Occipital lobe (tissue), 2 donors: Measurements from ENCODE around the gene PKD1L1. TPM values are rescaled to one million over a fixed set of nuclear protein-coding genes. Genes with fewer than 3 reads are reported as not detected.
A peak's percentile ranks its signal among the peaks of the same experiment; 100 is the strongest.
"Not testable (repeated sequence)": the region's sequence is repeated elsewhere in the genome, so short reads cannot be mapped to it uniquely, and the experiment has no call there.

Experiments used
- DNase-seq: peaks from one replicate; lab custom pipeline; 2025; lab: John Stamatoyannopoulos, UW
- total RNA-seq: library from RNA; depleted of rRNA; stranded (reverse); fragments of >200 nt; gene quantifications from one replicate; pipeline ENCODE4 v1.2.3, GENCODE V29; 2014

The PKD1L1 gene
- total RNA-seq, 1 donor from 2014 or later: 0.62 TPM

DNA sequence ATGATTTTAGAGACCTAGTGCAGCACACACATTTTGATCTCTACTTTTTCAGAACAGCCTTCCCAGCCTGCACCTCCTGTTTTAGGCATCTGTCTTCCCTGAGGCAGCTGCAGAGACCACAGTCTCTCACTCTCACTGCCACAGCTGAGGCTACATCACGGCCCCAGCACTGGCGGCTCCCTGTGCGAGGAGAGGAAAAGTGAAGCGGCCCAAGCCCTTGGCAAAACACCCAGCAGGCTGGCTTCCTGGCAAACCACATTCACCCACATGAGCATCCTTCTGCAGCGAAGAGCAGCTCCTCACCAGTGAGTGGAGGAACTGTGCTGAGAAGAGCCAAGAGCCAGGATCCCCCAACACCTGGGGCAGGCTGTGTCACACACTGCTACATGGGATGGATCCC lies 17.2 kb upstream of the PKD1L1 start:
- no peak for DNase-seq

DNA sequence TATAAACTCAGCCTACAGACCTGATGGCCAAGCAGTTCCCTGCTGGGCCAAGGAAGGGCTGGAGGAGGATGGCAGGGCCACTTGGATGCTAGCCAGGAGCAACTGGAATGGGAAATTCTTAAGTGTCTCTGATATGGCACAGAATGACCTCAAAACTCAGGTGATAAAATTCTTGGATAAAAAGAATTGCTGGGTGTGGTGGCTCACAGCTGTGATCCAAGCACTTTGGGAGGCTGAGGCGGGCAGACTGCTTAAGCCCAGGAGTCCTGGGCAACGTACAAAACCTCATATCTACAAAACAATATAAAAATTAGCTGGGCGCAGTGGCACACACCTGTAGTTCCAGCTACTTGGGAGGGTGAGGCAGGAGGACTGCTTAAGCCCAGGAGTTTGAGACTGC lies 14.0 kb upstream of the PKD1L1 start:
- no peak for DNase-seq

DNA sequence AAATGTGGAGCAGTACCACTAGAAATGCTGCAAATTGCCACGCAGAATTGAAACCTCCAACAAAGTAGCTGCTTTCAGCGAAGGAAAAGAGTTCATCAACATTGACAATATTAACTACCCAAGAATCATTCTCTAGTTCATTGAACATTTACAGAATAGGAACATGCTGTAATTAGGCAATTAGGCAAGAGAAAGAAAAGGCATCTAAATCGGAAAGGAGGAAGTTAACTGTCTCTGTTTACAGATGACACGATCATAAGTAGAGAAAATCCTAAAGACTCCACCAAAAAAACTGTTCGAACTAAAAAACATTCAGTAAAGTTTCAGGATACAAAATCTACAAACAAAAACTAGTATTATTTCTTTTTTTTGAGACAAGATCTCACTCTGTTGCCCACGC lies 8.9 kb upstream of the PKD1L1 start:
- DNase-seq: no peak

DNA sequence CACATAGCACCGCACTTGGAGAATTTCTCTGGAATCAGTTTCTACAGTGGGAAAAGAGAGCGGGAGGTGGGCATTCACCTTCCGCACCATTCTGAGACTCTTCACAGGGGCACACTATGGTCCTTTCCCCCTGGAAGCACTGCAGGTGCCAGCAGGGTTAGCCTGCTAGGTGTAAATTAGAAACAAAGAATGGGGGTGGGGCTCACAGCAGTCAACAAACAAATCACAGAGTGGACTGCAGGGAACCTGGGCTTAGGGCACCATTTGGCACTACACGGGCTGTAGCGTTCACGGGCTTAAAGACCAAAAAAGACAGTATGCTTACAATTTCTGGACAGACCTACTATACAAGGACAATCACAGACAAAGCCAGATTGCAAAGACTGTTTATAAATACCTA lies 8.0 kb upstream of the PKD1L1 start:
- DNase-seq: no peak

DNA sequence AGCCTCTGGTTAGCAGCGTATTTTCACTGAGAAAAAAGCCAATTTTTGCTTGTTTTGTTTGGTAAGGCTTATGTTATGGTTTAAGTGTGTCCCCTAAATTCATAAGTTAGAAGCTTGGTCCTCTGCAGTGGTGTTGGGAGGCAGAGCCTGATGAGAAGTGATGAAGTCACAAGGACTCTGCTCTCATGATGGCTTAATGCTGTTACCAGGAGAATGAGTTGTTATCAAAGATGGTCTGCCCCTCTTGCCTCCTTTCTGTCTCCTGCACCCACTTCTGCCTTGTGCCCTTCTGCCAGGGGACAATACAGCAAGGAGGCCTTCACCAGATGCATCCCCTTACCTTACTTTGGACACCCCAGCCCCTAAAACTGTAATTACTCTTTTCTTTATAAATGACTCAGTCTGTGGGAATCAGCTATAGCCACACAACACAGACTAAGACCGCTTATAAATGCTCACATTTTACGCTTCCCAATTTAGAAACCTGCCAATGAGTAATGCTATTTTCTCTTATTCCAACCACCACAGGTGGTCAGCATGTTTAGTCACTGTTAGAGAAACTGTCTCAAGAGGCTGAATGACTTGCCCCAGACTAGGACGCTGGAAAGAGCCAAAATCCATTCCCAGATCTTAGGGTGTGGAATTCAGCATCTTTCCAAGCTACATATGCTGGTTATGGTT lies 6.1 kb upstream of the PKD1L1 start:
- no peak for DNase-seq

DNA sequence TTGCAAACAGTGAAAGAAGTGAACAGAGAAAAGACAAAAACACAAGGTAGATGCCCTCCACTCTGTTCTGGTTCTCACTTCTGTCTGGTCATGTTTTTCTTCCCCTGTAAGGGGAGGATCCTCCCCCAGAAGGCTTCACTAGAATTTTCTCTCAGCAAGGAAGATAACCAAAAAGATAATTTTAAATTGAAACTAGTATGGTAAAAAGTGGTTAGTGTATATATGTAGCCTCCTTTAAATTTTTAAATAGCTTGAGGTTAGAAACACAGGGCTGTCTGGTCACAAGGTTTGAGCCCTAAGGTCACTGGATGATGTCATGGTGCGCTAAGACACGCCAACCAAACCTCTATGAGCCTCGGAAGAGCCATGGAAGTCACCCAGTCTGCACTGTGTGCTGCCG lies 5.6 kb upstream of the PKD1L1 start:
- DNase-seq: no peak

DNA sequence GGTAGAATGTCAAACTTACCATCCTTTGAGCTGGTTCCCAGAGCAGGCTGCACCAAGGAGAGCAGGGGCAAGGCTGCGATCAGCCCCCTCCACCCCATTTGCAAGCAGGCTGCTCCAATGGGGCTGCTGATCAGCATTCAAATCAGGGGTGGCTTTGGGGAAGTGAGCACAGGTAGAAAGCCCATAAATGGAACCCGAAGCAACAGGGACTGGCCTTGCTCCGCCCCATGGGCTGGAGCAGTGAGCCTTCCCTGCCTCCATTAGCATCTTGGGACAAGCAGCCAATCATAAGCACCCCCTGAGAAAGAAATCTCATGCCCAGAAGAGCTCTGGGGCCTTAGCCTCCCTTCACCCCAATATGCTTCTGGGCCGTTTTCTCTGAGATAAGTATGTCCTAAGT lies 4.0 kb upstream of the PKD1L1 start:
- DNase-seq: no peak

DNA sequence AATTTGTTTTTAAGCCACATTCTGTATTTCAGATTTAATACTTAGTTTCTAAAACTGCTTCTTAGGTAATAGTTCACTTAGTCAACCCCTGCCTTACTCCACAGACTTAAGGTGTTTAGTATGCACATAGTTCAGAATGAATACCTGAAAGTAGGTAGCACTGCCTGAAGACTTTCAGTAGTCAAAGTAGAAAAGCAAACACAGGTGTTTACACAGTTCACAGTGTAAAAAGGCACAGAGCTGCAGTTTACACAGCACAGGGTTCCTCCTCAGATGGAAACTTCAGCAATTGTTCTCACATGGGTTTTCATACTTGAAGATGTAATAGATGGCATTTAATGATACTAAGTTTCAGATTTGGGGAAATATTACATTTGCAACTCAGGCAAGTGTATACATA lies 3.1 kb upstream of the PKD1L1 start:
- no peak for DNase-seq

DNA sequence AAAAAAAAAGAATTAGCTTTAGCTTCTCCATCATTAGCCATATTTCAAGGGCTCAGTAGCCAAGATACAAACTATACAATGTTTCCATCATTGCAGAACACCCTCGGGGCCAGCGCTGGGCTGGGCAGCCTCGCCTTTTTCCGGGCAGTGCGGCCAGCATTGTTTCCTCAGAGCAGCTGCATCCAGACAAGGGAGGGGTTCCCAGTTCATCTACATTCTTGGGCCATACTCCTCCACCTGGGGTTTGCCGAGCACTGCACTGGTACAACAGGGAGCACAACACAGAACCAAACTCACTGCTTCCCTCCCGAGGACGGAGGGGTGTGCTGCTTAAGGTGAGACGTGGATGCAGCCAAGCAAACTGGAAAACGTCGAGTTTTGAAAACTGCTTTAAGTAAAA lies 2.4 kb upstream of the PKD1L1 start:
- DNase-seq: no peak

DNA sequence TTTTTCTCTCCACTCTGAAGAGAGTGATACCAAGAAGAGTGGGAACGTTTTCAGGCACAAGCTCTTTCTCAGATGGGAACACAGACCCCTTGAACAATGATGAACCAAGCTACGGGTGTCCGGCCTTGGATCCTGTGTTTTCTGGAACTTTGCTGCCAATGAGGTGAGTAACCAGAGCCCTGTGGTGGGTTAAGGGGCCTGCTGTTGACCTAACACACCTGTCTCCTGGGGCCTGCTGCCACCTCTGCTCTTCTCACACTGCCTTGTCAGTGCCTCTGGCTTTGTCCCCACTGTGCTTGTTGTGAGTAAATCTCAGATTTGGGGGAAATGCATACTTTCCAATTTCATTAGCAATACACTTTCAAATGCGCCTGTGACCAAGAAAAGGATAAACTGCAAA lies 1.4 kb upstream of the PKD1L1 start:
- no peak for DNase-seq

DNA sequence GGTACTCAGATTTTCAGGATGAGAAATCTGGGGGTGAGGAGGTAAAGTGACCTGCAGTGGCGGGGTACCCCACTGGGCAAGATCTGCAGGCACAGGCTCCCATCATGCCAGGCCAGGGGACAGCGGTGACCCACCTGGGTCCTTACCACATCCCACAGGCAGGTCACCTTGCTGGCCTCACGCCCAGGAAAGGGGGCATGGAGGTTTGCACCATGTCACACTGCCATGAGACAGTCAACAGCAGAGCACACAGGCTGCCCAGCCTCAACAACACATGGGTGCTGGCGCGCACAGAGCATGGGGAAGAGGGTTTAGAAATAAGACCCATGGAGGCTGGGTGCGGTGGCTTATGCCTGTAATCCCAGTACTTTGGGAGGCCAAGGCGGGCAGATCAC lies 914 bp downstream of the PKD1L1 start:
- no peak for DNase-seq

DNA sequence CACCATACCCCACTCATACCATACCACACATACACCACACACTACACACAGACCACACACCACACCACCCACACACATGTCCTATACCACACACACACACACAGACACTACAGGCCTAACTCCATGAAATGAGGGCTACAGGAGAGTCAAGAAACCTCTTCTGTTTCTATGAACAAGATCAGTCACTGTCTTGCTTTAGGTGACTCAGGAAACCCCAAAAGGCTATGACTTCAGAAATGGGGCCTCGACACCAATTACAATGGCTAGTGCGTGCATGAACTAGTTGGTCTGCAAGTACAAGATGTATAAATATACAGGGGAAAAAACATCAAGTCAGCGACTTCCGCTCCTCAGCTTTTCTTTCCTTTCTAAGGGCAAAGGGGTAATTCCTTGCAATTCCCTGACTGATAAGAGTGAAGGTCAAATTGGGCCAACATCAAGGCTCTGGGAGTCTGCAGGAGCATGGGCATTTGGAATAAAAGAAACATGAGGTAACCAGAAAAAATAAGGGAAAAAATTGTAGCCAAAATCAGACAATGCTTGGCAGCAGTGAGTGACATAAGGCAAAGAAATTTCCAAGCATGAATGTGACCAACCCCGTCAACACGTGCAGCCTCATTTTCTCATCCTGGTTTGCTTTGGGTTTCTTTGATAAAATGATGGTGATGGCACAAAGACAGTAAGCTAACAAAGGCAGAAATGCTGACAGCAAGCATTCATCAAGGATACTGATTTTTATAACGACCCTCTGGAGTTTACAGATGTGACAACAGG lies 1.5 kb downstream of the PKD1L1 start:
- no peak for DNase-seq

DNA sequence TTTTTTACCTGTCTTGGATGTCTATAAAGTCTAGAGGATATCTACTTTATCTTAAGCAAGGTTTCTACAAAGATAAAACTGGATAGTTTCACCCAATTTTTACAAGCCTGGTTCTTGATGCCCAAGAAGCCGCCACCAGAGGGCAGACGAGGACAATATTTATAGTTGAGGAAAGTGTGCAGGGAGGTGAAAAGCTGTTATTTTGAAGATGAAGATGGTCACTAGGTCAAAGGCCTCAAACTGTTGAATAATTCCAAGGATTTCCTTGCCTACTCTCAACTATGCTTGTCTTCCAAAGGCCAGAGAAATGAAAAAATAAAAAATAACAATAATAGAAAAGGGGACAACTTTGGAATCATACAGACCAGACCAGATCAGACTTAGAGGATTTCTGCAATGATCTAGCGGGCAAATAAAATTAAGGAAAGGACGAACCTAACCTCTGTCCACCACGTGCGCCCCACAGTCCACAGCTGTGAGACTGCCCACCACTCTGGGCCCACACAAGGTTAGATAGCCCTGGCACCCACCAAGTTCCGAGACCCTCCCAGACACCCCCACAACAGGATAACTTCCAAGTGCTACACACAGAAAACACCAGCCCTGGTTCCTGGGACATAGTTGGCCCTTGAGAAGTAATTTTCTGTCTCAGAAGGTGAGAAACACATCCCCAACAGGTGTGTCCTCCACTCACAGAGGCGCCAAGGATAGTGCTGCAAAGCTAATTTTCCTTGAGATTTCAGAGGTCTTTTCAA lies 2.8 kb downstream of the PKD1L1 start:
- peak; percentile 24 for DNase-seq

DNA sequence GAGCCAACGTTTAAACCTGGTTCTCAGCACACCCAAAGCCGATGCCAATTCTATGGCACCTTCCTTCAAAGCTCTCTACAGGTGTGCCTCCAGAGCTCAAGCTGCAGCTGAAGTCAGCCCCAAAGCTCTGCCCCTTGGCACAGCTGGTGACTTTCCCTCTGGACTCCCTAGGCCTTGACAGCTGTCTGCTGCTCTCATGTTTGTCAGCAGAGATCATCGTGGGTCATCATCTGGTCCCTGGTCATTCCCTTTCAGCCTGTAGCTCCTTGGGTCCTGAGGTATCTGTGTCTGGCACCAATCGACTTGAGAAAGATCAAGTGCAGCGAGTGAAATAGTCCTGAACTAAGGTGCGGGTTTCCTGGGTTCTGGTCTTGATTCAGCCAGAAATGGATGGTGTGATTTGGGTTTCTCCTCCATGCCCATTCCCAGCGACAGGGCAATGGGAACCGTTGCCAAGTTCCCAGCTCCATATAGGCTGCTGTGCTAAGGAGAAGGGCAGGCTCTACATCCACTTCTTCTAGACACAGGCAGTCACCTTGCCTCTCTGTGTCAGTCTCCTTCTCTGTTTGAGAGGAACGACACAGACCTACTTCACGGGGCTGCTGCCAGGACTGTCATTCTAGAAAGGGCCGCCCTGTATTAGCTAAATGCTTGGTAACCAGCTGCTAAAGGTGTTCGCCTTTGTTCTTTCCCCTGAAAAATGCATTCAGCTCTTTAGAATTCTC lies 3.6 kb downstream of the PKD1L1 start:
- no peak for DNase-seq

DNA sequence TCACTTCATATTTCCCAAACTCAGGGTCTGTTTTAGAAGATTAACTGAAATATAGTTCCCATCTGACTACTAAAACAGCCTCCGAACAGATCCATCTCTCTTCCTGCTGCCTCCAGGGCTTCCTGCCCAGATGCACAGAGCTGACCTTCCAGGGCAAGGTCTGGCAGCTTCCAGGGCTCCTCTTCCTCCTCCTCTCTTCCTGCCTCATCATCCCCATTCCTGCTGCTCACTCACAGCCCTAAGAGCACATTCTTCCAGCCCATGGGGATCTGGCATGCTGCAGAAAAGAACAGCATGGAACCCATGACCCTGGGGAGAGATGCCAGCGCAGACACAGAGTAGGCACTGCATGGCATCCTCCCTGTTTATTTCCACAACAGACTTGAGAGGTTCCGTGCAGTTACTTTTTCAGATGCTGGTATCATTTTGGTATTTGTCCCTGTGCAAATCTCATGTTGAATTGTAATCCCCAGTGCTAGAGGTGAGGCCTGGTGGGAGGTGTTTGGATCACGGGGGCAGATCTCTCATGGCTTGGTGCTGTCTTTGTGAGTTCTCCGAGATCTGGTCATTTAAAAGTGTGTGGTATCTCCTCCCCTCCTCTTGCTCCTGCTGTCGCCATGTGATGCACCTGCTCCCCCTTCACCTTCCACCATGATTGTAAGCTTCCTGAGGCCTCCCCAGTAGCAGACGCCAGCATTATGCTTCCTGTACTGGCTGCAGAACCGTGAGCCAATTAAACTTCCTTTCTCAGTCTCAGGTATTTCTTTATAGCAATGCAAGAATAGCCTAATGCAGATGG lies 4.4 kb downstream of the PKD1L1 start:
- DNase-seq: no peak

DNA sequence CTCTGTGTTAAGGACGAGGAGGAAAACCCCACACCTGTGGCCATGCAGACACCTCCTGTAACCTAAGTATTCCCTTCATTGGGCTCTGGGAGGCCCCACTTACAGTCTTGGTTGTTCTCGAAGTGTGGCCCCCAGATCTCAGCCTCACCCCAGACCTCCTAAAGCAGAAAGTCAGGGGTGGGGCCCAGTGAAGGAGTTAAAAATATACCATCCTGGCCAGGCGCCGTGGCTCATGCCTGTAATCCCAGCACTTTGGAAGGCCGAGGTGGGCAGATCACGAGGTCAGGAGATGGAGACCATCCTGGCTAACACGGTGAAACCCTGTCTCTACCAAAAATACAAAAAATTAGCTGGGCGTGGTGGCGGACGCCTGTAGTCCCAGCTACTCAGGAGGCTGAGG lies 5.6 kb downstream of the PKD1L1 start:
- DNase-seq: not testable (repeated sequence)

DNA sequence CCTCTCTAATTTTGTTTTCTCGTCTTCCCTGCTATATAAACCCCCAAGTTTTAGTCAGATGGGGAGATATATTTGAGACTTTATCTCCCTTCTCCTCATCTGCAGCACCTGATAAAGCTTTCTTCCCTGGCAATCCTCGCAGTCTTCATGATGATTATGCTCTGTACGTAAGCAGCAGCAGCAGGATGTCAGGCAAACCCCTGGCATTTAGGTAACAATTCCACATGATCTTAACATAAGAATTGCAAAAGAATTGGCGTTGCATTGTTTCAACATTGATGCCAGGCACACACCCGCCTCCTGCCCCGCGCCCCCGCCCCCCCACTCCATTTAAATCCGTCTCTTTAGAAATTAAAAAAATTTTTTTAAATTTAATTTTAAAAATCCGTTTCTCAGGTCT lies 6.1 kb downstream of the PKD1L1 start:
- DNase-seq: no peak

DNA sequence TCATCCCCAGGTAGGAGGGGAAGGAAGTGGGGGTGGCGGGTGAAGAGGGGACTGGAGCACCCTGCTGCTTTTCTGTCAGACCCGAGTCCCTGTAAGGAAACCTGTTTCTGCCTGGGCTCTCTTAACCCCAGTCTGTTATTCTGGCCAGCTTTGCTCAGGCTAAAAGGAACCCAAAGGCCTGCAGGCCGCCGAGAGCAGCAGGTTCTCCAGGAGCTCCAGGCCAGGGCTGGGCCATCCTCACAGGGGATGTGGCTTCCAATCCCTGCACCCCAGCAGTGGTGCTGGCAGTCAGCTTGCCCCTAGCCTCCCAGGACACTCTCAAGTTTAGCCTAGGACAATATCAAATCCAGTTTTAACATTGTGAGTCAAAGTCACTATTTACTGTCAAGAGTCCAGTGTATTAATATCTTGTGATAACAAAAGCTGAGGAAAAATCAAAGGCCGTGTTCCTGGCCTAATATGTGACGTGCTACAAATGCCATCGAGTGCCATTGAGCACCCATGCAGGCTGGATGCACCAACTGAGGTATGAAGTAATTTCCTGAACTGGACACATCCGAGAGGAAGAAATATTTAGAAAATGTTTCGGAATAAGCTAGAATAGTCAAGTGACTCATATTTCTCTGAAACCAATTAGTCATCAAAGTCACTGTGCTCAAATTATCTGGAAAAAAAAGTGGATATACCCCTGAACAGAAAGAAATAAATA lies 7.0 kb downstream of the PKD1L1 start:
- no peak for DNase-seq

DNA sequence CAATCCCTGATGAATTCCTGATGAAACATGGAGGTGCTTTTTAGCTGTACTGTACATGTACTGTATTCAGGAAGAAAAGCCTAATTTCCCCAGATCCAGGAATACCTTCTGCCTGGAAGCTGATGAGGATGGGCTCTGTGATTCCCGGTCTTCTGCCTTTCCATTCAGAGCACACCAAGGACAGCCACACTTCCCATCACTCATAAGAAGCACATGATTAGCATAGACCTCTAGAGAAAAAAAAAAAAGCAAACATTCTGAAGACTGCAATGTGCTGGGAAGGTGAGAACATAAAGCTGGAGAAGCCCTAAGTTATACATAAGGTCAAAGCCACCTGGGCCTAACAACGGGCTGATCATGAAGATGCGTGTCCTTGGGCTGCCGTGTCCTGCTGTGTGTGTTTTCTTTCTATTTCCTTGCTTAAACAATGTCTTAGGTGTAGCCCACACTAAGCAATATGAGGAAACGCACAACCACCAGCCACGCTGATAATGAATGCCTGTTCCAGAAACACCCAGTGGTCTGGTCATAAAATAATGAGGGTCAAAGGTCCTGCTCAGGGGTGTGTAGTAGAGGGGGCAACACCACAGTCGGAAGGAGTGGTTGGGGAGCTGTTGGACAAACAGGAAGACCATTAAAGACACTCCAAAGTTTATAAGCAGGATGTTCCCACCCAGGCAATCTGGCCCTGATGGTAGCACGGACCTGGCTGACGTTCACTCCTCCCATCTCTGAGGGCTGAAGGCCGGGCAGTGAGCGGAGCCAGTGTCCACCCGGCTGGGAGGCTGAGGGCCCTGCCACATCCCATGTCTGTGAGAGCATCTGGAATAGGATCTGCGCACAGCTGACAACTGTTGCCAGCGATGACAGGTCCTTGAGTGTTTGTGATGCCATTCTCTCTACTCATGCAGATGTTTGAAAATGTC lies 7.9 kb downstream of the PKD1L1 start:
- DNase-seq: no peak
